C4-2B (cell line): ENCODE measurements around the gene HACD2.

ENCODE experiments used
- ZFX ChIP-seq: fragments of 450-650 bp; IDR thresholded peaks from 2 replicates; pipeline ENCODE4 v1.6.1; 2017
- TF ChIP-seq, protein P1 (sequence below): fragments of 450-650 bp; conservative IDR thresholded peaks from 2 replicates; pipeline ENCODE4 v1.5.1; 2017; ENCODE audit warnings: mild to moderate bottlenecking

DNA sequence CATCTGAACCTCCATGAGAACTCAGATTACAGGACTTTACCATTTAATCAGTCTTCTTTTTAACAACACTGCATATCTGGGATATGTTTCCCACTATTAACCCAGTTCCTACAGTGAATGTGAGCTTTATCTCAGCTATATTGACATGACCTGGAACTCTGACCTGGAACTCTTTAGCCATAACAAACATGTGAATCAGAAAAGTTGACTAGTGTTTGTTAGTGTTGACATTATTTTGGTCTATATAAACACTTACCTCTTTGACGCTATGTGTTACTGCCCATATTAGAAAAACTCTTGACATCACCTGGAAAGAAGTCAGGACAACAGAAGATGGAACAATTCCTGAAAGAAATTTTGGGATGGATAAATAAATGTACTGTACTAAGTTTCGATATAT lies 56.7 kb downstream of the HACD2 start:
- TF ChIP-seq, protein P1, sequence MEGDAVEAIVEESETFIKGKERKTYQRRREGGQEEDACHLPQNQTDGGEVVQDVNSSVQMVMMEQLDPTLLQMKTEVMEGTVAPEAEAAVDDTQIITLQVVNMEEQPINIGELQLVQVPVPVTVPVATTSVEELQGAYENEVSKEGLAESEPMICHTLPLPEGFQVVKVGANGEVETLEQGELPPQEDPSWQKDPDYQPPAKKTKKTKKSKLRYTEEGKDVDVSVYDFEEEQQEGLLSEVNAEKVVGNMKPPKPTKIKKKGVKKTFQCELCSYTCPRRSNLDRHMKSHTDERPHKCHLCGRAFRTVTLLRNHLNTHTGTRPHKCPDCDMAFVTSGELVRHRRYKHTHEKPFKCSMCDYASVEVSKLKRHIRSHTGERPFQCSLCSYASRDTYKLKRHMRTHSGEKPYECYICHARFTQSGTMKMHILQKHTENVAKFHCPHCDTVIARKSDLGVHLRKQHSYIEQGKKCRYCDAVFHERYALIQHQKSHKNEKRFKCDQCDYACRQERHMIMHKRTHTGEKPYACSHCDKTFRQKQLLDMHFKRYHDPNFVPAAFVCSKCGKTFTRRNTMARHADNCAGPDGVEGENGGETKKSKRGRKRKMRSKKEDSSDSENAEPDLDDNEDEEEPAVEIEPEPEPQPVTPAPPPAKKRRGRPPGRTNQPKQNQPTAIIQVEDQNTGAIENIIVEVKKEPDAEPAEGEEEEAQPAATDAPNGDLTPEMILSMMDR, result no peak
- TF ChIP-seq ZFX, result no peak
